GM13977 (cell line): ENCODE data around the gene LMBR1L.
A peak's percentile ranks its signal among the peaks of the same experiment; 100 is the strongest.
"Not testable (repeated sequence)": the region's sequence is repeated elsewhere in the genome, so short reads cannot be mapped to it uniquely, and the experiment has no call there.

Experiments
- DNase-seq: peaks from one replicate; pipeline ENCODE4 v3.0.0; 2012; ENCODE audit warnings: low spot score
- in situ Hi-C: fragments of 300-500 bp; cut with MboI; formaldehyde crosslinking; loops from one replicate; pipeline ENCODE4 v1.12.0; 2022; ENCODE audit warnings: low sequenced_read_pairs, low pct_unique_long_range_greater_than_20kb, mixed read lengths, inconsistent platforms; ENCODE audit not compliant: unreplicated experiment
- TF ChIP-seq, protein P1 (sequence below): IDR thresholded peaks from 2 replicates; pipeline ENCODE4 v1.5.1; 2012; ENCODE audit warnings: mild to moderate bottlenecking, control low read depth; ENCODE audit not compliant: insufficient read depth; ENCODE audit errors: extremely low read depth, missing control alignments

The LMBR1L gene

GRCh38 chr12:49066120-49066519 is 44.5 kb downstream of the LMBR1L start:
- in situ Hi-C loops = no loop called here
- TF ChIP-seq, protein P1, sequence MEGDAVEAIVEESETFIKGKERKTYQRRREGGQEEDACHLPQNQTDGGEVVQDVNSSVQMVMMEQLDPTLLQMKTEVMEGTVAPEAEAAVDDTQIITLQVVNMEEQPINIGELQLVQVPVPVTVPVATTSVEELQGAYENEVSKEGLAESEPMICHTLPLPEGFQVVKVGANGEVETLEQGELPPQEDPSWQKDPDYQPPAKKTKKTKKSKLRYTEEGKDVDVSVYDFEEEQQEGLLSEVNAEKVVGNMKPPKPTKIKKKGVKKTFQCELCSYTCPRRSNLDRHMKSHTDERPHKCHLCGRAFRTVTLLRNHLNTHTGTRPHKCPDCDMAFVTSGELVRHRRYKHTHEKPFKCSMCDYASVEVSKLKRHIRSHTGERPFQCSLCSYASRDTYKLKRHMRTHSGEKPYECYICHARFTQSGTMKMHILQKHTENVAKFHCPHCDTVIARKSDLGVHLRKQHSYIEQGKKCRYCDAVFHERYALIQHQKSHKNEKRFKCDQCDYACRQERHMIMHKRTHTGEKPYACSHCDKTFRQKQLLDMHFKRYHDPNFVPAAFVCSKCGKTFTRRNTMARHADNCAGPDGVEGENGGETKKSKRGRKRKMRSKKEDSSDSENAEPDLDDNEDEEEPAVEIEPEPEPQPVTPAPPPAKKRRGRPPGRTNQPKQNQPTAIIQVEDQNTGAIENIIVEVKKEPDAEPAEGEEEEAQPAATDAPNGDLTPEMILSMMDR = no peak
- DNase-seq = no peak

DNA sequence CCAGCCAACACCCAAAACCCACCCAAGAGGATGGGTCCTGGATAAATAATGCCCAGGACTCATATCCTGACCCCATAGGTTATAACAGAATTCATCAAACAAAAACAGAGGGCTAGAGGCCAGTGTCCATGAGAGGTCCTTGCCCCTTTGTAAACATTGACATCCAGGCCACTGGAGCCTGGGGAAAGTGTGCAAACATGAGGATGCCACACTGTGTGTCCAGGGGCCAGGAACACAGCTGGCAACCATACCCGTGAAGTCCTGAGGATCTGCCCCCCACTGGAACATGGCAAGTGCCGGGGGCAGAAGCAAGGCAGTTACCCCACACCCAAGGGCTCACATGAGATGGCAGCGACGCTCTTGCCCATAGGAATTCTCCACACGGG is 45.9 kb downstream of the LMBR1L start:
- TF ChIP-seq, protein P1 = no peak
- DNase-seq = no peak
- in situ Hi-C loops = no loop called here

- DNase-seq, in situ Hi-C loops: not testable (repeated sequence)
These were observed 48.7 kb downstream of the LMBR1L start for GRCh38 chr12:49061916-49062315.

DNA sequence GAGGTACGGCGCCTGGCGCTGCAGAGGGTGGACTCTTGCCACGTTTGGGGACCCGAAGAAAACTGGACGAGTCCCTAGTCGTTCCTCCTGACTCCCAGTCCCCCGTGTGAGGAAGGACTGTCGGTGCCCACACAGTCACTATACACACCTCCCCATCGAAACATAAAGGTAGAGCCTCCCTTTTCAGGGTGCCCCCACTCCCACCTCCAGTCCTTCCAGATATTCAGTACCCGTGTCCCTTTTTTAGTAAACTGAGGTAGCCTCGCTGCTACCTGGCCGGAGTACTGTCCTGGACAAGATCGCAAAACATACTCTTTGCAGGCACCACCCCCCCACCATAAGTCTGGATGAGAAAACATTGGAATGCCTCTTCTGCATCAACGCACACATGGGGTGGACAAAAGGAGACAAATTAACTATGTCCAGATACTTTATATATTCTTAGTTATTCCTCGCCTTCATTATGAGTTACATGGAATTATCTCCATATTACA is 49.4 kb downstream of the LMBR1L start:
- DNase-seq = no peak
- in situ Hi-C loops = no loop called here
- TF ChIP-seq, protein P1 = no peak

GRCh38 chr12:49060237-49061156 is 50.1 kb downstream of the LMBR1L start, which contains the start of gene KMT2D:
Gene KMT2D (minus strand): TSS chr12:49060794. CDS start chr12:49055324, 5,470 bp downstream.
- DNase-seq = peak; percentile 95
- TF ChIP-seq, protein P1 = no peak
- in situ Hi-C loops = no loop called here

GRCh38 chr12:49059299-49060171 is 51.1 kb downstream of the LMBR1L start:
- in situ Hi-C loops = no loop called here
- peak; percentile 68 for DNase-seq
- TF ChIP-seq, protein P1 = no peak
